ENCODE data around the gene PROSER1. TPM values are rescaled to one million over a fixed set of nuclear protein-coding genes. Genes with fewer than 3 reads are reported as not detected.
"Not testable (repeated sequence)": the region's sequence is repeated elsewhere in the genome, so short reads cannot be mapped to it uniquely, and the experiment has no call there.

Gene PROSER1
- total RNA-seq, 1 donor from 2014 or later, result 13.4 TPM

DNA sequence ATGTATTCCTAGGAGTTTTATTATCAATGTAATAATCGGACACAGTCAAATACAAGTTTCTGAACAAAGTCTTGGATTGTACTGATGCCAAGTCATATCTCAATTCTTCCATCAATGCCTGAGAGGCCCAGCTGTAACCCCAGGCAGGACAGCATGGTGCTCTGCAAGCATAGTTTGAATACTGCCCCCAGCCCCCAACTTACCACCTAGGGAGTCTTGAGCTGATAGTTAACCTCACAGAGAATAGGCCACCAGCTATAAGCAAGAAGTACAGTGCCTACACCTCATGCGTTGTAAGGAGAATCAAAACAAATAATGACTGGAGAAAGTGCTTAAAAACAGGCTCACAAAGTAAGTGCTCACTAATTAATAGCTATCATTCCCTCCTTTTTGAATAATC, 2.7 kb downstream of the PROSER1 start:
- ATAC-seq (no peak), DNase-seq (no peak)
- intact Hi-C loops (cut with micrococcal nuclease), result no loop called here

DNA sequence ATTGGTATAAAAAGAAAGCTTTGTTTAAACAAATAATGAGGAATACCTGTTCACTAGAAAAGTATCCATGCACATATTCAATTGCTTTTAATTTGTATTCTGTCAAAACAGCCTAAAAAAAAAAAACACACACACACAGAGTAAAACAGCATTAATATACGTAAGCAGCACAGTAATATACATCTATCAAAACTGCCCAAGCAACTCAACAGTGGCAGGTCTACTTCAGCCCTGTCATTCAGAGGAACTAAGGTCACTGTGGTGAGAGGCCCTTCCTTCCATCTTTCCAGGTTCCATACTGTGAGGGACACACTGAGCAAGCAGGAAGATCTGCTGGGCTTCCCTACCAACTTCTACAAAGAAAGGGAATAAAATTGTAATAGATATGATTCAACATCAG, 3.8 kb downstream of the PROSER1 start:
- ATAC-seq, result no peak
- no peak for DNase-seq
- intact Hi-C loops (cut with micrococcal nuclease), result no loop called here

DNA sequence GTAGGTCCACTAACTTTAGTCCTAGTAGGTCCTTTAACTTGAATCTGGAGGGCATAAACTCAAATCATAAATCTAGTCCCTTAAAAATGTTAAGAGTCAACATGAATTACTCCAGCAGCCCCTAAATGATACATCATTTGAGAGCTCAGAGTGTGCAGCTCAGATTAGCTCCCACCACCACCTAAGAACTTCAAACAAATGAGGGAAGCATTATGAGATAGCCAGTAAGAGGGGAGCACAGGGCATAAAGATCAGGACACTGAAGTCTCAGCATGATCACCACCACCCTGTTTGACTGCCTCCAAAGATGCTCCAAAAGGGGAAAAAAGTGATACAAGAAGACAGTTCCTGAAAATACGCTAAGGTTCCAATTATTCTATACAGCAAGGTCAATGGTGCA, 5.7 kb downstream of the PROSER1 start:
- no peak for DNase-seq
- ATAC-seq, result no peak
- intact Hi-C loops (cut with micrococcal nuclease), result no loop called here

- intact Hi-C loops (cut with micrococcal nuclease), result no loop called here
- DNase-seq (no peak), ATAC-seq (peak; percentile 68)
Observed at GRCh38 chr13:39025433-39025839, 12.5 kb downstream of the PROSER1 start.

DNA sequence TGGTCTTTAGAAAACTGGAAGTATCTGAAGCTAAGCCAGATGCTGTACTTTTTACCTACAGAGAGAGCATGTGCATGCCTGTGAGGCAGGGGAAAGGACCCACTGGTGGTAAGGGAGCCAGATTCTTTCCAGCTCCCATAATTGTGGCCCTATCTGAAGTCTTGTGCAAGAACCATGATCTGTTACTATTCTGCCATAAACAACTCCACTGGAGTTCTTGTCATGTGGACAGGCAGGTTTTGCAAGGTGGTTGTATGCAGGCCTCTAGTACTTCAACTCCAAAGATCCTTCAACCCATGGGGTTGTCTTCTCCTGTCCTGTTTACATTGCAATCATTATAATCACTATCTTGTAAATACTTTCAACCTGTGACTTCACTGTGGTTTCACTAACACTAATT, 14.1 kb downstream of the PROSER1 start:
- ATAC-seq, result no peak
- intact Hi-C loops (cut with micrococcal nuclease), result no loop called here
- no peak for DNase-seq

DNA sequence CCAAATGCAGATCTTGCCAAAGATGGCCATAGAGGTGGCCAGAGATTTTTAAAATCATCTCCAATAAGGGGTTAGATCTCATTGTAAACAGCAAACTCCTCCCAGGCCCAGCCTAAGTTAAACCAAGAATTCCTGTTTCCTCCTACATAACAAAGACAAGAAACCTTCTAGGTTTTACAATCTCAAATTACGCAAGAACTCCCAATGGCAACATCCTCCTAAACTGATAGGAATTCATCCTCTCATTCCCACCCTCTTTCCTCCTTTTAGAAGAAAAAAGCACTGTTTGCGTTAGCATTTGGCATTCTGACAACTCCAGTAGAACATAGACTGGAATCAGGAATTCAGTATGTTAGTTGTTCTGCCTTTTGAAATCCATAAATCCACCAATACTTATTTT, 14.6 kb downstream of the PROSER1 start:
- no peak for DNase-seq
- ATAC-seq, result no peak
- intact Hi-C loops (cut with micrococcal nuclease), result no loop called here

DNA sequence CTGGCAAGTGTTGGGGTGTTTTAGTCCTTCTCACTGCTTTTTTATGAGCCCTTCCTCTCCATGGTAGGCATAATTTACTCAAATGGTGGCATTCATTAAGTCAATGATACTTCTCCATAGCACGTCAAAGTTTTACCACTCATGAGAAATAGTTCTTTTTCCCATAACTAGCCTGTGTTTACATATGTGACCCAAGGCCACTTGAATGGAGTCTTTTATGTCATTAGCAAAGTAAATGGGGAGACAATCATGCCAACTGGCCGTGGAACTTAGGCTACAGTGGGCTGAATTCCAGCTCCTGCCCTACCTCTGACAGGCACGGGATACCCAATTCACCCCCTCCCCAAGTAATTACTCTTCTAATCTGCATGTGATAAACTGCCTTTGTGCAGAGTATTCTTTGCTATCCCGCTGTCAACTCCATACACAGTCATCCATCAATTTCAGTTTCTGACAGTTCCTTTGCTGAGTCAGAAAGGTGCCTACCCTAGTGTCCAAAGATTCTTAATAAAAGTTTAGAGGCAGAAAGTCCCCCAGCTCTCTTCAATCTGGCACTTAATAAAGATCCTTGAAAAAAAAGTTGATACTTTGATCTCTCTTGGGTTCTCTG, 16.9 kb downstream of the PROSER1 start:
- ATAC-seq (no peak), DNase-seq (no peak)
- intact Hi-C loops (cut with micrococcal nuclease), result no loop called here

DNA sequence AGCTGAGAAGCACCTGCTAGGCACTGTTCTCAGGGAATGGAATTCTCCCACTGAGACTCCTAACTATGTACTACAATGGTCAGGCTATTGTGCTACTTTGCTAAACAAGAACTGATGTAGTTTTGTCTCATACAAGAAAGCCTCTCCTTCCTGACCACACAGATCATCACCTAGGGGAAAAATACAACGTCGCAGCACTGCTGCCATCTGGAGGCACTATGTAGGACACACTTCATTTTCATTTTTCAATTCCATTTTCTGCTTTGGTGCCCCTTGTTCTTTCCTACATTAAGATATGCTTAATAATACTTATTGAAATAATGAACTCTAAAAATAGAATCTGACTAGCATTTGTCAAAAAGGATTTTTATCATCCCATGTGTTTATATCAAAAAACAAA, 21.1 kb downstream of the PROSER1 start:
- ATAC-seq, result peak; percentile 37
- intact Hi-C loops (cut with micrococcal nuclease), result no loop called here
- DNase-seq, result no peak

- ATAC-seq, result no peak
- intact Hi-C loops (cut with micrococcal nuclease), result no loop called here
Observed at GRCh38 chr13:39016087-39016486, 21.8 kb downstream of the PROSER1 start.

DNA sequence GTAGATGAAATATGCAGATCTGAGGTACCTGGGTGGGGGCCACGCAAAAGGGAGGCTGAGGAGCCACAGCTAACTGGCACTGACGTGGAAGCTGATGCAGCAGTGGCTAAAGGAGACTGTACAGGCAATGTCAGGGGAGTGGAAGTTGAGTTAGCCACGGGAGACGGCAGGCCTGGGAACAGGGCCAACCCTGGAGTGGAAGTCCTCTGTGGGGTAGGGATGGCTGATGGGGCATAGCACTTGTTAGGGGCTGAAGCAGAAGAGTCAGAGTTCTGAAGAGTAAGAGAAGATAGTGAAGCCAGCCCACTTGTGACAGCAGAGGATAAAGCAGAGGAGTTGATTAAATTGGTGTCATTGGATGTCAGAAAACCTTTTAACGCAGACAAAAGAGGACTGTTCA, 24.4 kb downstream of the PROSER1 start:
- ATAC-seq (peak; percentile 19), DNase-seq (no peak)
- intact Hi-C loops (cut with micrococcal nuclease), result no loop called here

More at GRCh38 chr13:39016087-39016486, 21.8 kb downstream of the PROSER1 start:
- no peak for DNase-seq

GRCh38 chr13:39012608-39013007, 25.3 kb downstream of the PROSER1 start:
- intact Hi-C loops (cut with micrococcal nuclease), result no loop called here
- no peak for DNase-seq
- ATAC-seq, result no peak

- DNase-seq; intact Hi-C loops (cut with micrococcal nuclease); ATAC-seq: not testable (repeated sequence)
Observed at GRCh38 chr13:39006371-39007111, 31.3 kb downstream of the PROSER1 start.

GRCh38 chr13:38998739-38999138, 39.1 kb downstream of the PROSER1 start:
- intact Hi-C loops (cut with micrococcal nuclease), result no loop called here
- no peak for ATAC-seq
- DNase-seq, result no peak

DNA sequence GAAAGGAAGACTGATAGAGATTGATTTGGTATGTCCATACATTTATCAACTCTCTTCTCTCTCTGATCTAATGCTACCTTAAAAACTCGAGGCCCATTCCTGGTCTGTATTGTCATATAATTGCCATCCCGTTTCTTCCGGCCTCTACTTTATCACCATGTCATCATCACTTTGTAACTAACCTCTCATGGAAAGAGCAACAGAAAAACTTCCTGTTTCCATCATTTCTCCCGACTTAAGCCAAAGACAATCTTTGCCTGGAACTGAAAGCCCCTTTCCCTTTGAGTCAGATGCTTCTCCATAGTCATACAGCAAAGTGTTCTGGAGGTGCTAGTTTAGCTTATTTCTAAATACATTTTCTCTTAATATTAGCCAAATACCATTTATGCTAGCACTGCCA, 44.5 kb downstream of the PROSER1 start:
- DNase-seq (no peak), ATAC-seq (no peak)
- intact Hi-C loops (cut with micrococcal nuclease), result no loop called here

GRCh38 chr13:38990693-38991092, 47.2 kb downstream of the PROSER1 start, which contains the start of gene STOML3:
Gene STOML3, minus strand, starts transcription at chr13:38990831. Its CDS starts 110 bp downstream, at chr13:38990721.
- intact Hi-C loops (cut with micrococcal nuclease), result no loop called here
- ATAC-seq, result no peak
- DNase-seq, result no peak

GRCh38 chr13:38981096-38981495, 56.8 kb downstream of the PROSER1 start:
- DNase-seq, result no peak
- no peak for ATAC-seq
- intact Hi-C loops (cut with micrococcal nuclease), result no loop called here

DNA sequence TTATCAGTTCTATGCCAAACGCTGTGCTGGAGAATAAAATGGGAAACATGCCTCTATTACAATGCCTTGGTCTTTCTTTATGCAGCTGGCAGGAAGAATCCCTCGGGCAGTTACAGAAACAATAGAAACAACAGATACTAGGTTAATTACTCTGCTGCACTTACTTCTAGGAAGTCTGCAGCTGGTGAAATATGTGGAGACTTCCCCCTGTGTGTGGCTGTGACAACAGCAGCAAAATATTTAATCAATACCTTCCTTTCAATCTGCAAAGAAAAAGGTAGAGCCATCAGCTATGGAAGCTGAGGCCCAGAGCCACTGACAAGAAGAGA, 57.2 kb downstream of the PROSER1 start:
- DNase-seq (no peak), ATAC-seq (no peak)
- intact Hi-C loops (cut with micrococcal nuclease), result no loop called here

- peak; percentile 70 for DNase-seq
Observed at GRCh38 chr13:38979891-38980749, 57.8 kb downstream of the PROSER1 start.

GRCh38 chr13:38970380-38971051, 67.4 kb downstream of the PROSER1 start:
- intact Hi-C loops (cut with micrococcal nuclease), result no loop called here
- ATAC-seq, result no peak
- DNase-seq, result no peak

More at GRCh38 chr13:38979891-38980749, 57.8 kb downstream of the PROSER1 start:
- ATAC-seq, result peak; percentile 98
- intact Hi-C loops (cut with micrococcal nuclease), result no loop called here

- DNase-seq (no peak), ATAC-seq (no peak)
- intact Hi-C loops (cut with micrococcal nuclease), result no loop called here
Observed at GRCh38 chr13:38969187-38969586, 68.7 kb downstream of the PROSER1 start.
